GM21529 (cell line): ENCODE measurements around the gene HFM1.
"Not testable (repeated sequence)": the region's sequence is repeated elsewhere in the genome, so short reads cannot be mapped to it uniquely, and the experiment has no call there.

ENCODE experiments used
- ATAC-seq: cut with Tn5 transposase; IDR thresholded peaks from one replicate; pipeline ENCODE4 v1.9.1; 2021; ENCODE audit not compliant: unreplicated experiment

HFM1 gene

DNA sequence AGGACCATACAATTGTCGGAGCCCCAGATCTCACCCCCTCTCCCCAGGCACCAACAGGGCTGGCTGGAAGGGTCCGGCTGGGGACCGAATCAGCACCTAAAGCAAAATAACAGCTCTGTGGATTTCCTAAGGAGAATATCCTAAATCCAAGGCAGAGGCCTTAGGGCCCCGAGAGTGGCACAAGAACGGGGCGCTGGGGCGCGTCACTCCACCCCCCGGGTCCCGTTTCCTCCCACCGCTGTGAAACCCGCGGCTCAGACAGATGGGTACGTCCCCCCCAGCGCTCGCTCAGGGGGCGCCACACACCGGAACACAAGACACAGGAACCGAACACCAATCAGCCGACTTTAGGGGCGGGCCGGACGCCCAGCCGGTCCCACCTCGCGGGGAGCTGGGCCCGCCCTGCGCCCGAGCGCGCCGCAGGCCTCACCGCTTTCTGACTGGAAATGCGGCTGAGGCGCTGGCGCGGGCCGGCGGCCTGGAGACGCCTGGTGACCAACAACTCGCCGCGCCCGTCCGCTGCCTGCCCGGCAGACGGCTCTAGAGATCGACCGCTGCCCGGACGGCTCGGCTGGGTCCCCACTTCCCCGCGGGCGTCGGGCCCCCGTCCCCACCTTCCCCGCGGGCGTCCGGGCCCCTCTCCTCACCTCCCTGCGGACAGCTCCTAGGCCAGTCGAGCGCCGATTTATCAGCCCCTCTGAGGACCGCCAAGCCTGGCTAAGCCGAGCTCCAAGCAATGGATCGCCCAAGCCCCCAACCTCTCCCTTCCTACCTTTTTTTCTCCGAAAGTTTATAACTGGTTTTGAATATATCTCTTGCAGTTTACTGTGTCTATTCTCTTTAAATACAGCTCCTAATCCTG lies at the start of gene HFM1:
HFM1 (minus strand) TSS at position 687 of the 862 bp plus-strand sequence. CDS start 3,755 bp downstream, outside the sequence.
- ATAC-seq: peak; percentile 94

DNA sequence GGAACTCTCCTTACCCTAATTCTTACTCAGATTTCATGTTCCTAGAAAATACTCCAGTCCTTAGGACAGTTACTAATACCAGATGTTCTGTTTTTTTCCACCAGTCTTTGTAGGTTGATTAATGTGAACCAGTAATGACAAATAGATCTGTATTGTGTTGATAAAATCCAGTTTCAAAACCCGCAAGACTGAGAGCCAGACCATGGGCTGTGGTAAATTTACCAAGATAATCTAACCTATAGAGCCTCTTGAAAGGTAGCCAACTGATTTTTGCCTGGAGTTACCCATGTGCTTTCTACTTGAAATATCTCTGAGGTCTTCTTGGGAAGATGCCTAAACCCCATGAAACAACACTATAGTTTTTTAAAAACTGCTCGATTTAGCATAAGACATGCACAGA lies 49.5 kb upstream of the HFM1 start:
- ATAC-seq: no peak

- ATAC-seq: no peak
Observed at GRCh38 chr1:91450260-91450659, 45.6 kb upstream of the HFM1 start.

GRCh38 chr1:91447782-91448181 lies 43.1 kb upstream of the HFM1 start:
- not testable (repeated sequence) for ATAC-seq

DNA sequence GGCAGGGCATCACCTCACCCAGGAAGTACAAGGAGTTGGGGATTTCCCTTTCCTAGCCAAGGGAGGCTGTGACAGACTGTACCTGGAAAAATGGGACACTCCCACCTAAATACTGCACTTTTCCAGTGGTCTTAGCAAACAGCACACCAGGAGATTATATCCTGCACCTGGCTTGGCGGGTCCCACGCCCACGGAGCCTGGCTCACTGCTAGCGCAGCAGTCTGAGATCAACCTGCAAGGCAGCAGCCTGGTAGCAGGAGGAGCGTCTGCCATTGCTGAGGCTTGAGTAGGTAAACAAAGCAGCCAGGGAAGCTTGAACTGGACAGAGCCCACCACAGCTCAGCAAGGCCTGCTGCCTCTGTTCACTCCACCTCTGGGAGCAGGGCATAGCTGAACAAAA lies 37.3 kb upstream of the HFM1 start:
- not testable (repeated sequence) for ATAC-seq

GRCh38 chr1:91440847-91441246 lies 36.2 kb upstream of the HFM1 start:
- no peak for ATAC-seq

- no peak for ATAC-seq
Observed at GRCh38 chr1:91439016-91439415, 34.4 kb upstream of the HFM1 start.

- no peak for ATAC-seq
Observed at GRCh38 chr1:91428182-91428798, 23.7 kb upstream of the HFM1 start.

DNA sequence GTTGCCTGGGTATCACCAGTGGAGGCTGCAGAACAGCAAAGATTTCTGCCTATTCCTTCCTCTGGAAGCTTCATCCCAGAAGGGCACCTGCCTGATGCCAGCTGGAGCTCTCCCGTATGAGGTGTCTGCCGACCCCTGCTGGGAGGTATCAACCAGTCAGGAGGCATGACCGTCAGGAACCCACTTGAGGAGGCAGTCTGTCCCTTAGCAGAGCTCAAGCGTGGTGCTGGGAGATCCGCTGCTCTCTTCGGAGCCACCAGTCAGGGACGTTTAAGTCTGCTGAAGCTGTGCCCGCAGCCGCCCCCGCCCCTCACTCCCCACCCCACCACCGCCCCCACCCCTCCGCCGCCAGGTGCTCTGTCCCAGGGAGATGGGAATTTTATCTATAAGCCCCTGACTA lies 23.1 kb upstream of the HFM1 start:
- ATAC-seq: no peak

- ATAC-seq: not testable (repeated sequence)
Observed at GRCh38 chr1:91422523-91422922, 17.9 kb upstream of the HFM1 start.

DNA sequence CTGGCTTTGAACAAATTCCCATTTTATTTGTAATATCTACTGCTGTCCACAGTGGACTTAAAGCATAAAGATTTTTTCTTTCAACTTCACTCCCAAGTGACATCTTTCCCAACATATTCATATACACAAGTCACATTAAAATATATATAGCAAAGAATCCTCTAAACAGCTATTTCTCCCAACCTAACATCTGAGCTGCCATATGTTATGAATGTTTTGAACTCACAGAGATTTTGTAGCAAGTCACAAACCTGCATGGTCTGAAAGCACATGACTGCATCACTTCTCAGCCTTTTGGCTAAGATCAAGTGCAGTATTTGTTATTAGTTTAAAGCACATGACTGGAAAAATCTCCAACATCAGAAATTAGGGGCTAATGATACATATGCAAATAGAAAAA lies 7.7 kb upstream of the HFM1 start:
- ATAC-seq: no peak

DNA sequence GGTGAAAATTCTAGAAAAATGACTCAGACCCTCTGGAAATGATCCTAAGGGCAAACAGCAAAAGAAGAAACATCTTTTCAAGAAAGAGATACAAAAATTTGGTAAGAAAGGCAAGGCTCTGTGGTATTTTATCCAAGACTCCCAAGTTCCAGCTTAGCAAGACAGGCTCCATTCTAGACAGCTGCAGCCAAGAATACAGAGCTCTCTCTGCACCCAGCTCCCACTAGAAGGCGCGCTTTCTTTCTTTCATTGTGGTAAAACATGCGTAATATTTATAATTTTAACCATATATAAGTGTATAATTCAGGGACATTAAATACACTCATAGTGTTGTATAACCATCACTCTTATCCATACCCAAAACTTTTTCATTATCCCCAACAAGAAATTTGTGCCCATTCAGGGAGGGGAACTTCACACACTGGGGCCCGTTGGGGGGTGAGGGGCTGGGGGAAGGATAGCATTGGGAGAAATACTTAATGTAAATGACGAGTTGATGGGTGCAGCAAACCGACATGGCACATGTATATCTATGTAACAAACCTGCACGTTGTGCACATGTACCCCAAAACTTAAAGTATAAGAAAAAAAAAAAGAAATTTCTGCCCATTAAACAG lies 2.2 kb upstream of the HFM1 start:
- ATAC-seq: no peak

DNA sequence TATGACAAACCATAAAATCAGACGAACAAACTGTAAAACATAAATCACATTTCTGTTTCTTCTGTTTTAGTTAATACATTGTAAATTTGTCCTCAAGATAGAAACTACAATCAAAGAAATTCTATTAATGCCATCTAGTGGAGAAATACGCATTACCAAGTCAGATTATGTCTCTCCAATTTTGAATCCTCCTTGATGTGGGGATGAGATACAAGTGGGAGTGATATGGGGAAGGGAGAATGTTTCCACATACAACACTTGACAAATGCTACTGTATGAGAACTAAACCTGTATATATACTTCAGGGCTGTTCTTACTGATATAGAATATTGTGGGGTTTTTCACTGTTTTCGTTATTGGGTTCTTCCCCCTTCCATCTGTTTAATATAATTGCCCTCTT lies 2.6 kb downstream of the HFM1 start:
- ATAC-seq: no peak

- ATAC-seq: no peak
Observed at GRCh38 chr1:91400133-91400725, 4.4 kb downstream of the HFM1 start.

GRCh38 chr1:91398291-91398690 lies 6.3 kb downstream of the HFM1 start:
- no peak for ATAC-seq

DNA sequence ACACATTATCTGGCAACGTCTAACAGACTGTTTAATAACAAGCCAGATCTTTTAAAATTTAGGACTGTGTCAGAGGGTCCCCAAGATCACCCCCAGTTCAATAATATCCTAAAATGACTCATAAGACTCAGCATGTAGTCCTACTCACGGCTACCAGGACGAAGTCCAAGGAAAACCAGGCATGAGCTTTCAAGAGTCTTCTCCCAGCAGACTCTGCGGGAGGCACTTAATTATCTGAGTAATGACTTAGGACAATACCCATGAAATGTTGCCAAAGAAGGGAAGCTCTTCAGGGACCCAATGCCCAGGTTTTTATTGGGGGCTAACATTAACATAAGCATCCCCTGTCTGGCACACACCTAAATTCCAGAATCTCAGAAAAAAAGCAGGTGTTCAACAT lies 7.0 kb downstream of the HFM1 start:
- ATAC-seq: no peak

- ATAC-seq: no peak
Observed at GRCh38 chr1:91393042-91393441, 11.6 kb downstream of the HFM1 start.

- no peak for ATAC-seq
Observed at GRCh38 chr1:91386109-91386508, 18.5 kb downstream of the HFM1 start.

- ATAC-seq: no peak
Observed at GRCh38 chr1:91383456-91383855, 21.2 kb downstream of the HFM1 start.

DNA sequence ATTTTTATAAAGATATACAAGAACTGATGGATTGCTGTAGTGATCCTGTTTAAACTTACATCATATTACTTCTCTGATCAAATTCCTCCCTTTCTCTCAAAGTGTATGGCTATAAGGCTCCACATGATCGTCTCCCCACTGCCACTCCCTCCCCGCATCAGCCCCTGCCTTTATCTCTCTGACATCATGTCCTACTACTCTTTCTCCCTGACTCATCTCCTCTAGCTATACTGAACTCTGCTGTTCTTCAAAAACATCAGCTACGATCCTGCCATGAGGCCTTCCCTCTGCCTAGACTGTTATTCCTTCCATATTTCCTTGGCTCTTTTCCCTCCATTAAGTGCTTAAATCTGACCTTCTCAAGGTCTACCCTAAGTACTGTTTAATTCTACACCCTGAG lies 22.8 kb downstream of the HFM1 start:
- no peak for ATAC-seq

GRCh38 chr1:91374086-91374485 lies 30.6 kb downstream of the HFM1 start:
- no peak for ATAC-seq

- not testable (repeated sequence) for ATAC-seq
Observed at GRCh38 chr1:91372230-91372629, 32.4 kb downstream of the HFM1 start.
